PC-9 (cell line): ENCODE measurements around the gene PRLR. TPM values are rescaled to one million over a fixed set of nuclear protein-coding genes. Genes with fewer than 3 reads are reported as not detected.

Experiments used
- BruUV-seq: library from RNA; stranded (reverse); fragments of 400-500 nt; replicated peaks from 2 replicates; lab custom pipeline; 2021; lab: Mats Ljungman, UMichigan
- CTCF ChIA-PET: fragments of 300-600 bp; sonication (Branson Sonifier 250); formaldehyde crosslinking; loops from one replicate; lab custom pipeline; 2022; ENCODE audit warnings: antibody characterized with exemption; lab: Charles Lee
- POLR2A ChIA-PET: fragments of 300-600 bp; sonication (Branson Sonifier 250); formaldehyde crosslinking; loops from one replicate; lab custom pipeline; 2022; ENCODE audit warnings: antibody characterized with exemption; ENCODE audit not compliant: unreplicated experiment; lab: Charles Lee
- DNase-seq, 2 experiments: peaks; one replicate each; pipeline versions ENCODE4 v3.0.0 to v3.0.0-alpha.2; 2015 to 2022; ENCODE audit warnings: mixed read lengths in 1 of 2
- H2AFZ ChIP-seq: fragments of 200-600 bp; sonication (generic); 2 replicates; pipeline ENCODE4 v1.8.1; 2017; ENCODE audit warnings: antibody characterized with exemption
- H3F3A ChIP-seq: fragments of 200-600 bp; sonication (generic); 2 replicates; pipeline ENCODE4 v1.8.1; 2017; ENCODE audit warnings: antibody characterized with exemption, mild to moderate bottlenecking, low read depth; ENCODE audit not compliant: insufficient read depth
- H3K27ac ChIP-seq: fragments of 200-600 bp; sonication (generic); 2 replicates; pipeline ENCODE4 v1.6.1; 2016; ENCODE audit warnings: mixed run types
- H3K27me3 ChIP-seq: fragments of 200-600 bp; sonication (generic); 2 replicates; pipeline ENCODE4 v1.6.1; 2016; ENCODE audit warnings: low read depth, mixed run types; ENCODE audit not compliant: insufficient read depth
- H3K36me3 ChIP-seq: fragments of 200-600 bp; sonication (generic); 2 replicates; pipeline ENCODE4 v1.6.1; 2016; ENCODE audit warnings: low read depth, mixed run types
- H3K4me1 ChIP-seq: fragments of 200-600 bp; sonication (generic); replicated peaks from 2 replicates; pipeline ENCODE4 v1.6.1; 2016; ENCODE audit warnings: mixed run types; ENCODE audit not compliant: insufficient read depth
- H3K4me2 ChIP-seq: fragments of 200-600 bp; sonication (generic); 2 replicates; pipeline ENCODE4 v1.6.1; 2017; ENCODE audit warnings: mixed run types
- H3K4me3 ChIP-seq: fragments of 200-600 bp; sonication (generic); 2 replicates; pipeline ENCODE4 v1.6.1; 2016; ENCODE audit warnings: mixed run types
- H3K79me2 ChIP-seq: fragments of 200-600 bp; sonication (generic); 2 replicates; pipeline ENCODE4 v1.6.1; 2017; ENCODE audit warnings: low read depth, mixed run types
- H3K9me2 ChIP-seq: fragments of 200-600 bp; sonication (generic); 2 replicates; pipeline ENCODE4 v1.8.1; 2017; ENCODE audit warnings: mild to moderate bottlenecking; ENCODE audit not compliant: insufficient read depth
- H3K9me3 ChIP-seq: fragments of 200-600 bp; sonication (generic); 2 replicates; pipeline ENCODE4 v1.8.1; 2016; ENCODE audit warnings: low read depth; ENCODE audit not compliant: insufficient read depth
- H4K20me1 ChIP-seq: fragments of 200-600 bp; sonication (generic); 2 replicates; pipeline ENCODE4 v1.8.1; 2017; ENCODE audit not compliant: insufficient read depth
- EZH2 ChIP-seq: fragments of 200-600 bp; sonication (generic); IDR thresholded peaks from 2 replicates; pipeline ENCODE4 v1.8.0; 2017; ENCODE audit warnings: antibody characterized with exemption, low read depth
- intact Hi-C: fragments of 100-400 bp; cut with micrococcal nuclease; formaldehyde crosslinking; loops from one replicate; pipeline ENCODE4 v1.10.0; 2022; ENCODE audit not compliant: unreplicated experiment
- total RNA-seq: library from RNA; stranded (reverse); gene quantifications from 2 replicates; pipeline ENCODE4 v1.2.3, GENCODE V29; 2021
- TF ChIP-seq, protein P1 (sequence below): fragments of 200-600 bp; sonication (generic); conservative IDR thresholded peaks from 2 replicates; pipeline ENCODE4 v1.6.1; 2017; ENCODE audit warnings: mixed run types, antibody characterized with exemption, mild to moderate bottlenecking, moderate library complexity

Gene PRLR
- total RNA-seq, 1 experiment from 2014 or later, result not detected

DNA sequence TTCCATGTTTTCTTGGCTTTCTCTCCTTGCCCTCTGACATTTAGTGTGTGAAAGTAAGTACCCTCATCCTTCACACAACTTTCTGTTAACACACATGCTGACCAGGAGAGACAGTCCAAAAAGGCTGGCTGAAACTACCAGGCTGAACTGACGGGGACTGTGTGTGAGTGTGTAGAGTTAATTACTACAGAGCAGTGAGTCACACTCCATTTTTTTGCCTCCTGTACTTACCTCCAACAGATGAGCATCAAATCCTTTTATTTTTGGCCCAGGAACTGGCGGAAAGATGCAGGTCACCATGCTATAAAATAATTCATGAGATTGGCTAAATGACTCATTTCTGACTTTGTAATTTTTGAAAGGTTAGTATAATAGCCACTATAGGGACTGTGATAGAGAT lies 162.3 kb downstream of the PRLR start:
- ChIA-PET POLR2A (no interaction called here), CTCF (no interaction called here)
- Histone ChIP-seq H3K79me2 (no peaks in the 10 kb centered on the region), H3K27ac (no peak overlapping the region), H4K20me1 (no peaks in the 10 kb centered on the region), H3K4me1 (no peaks in the 10 kb centered on the region), H2AFZ (no peak overlapping the region), H3F3A (no peaks in the 10 kb centered on the region), H3K9me2 (no peaks in the 10 kb centered on the region), H3K4me3 (no peak overlapping the region), H3K4me2 (no peak overlapping the region), H3K9me3 (no peaks in the 10 kb centered on the region), H3K27me3 (peaks cover 69% of the 10 kb centered on the region), H3K36me3 (no peaks in the 10 kb centered on the region)
- DNase-seq, result no peak
- BruUV-seq, result no TSS peak
- intact Hi-C loops, result no loop called here
- no peak for TF ChIP-seq EZH2
- TF ChIP-seq, protein P1, sequence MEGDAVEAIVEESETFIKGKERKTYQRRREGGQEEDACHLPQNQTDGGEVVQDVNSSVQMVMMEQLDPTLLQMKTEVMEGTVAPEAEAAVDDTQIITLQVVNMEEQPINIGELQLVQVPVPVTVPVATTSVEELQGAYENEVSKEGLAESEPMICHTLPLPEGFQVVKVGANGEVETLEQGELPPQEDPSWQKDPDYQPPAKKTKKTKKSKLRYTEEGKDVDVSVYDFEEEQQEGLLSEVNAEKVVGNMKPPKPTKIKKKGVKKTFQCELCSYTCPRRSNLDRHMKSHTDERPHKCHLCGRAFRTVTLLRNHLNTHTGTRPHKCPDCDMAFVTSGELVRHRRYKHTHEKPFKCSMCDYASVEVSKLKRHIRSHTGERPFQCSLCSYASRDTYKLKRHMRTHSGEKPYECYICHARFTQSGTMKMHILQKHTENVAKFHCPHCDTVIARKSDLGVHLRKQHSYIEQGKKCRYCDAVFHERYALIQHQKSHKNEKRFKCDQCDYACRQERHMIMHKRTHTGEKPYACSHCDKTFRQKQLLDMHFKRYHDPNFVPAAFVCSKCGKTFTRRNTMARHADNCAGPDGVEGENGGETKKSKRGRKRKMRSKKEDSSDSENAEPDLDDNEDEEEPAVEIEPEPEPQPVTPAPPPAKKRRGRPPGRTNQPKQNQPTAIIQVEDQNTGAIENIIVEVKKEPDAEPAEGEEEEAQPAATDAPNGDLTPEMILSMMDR, result no peak

- Histone ChIP-seq H3K79me2 (no peaks in the 10 kb centered on the region), H3K9me3 (no peaks in the 10 kb centered on the region), H3K4me3 (no peak overlapping the region), H3K27me3 (peaks cover 68% of the 10 kb centered on the region), H4K20me1 (no peaks in the 10 kb centered on the region), H3K27ac (no peak overlapping the region), H3K4me1 (no peaks in the 10 kb centered on the region), H3F3A (no peaks in the 10 kb centered on the region), H3K9me2 (no peaks in the 10 kb centered on the region), H3K4me2 (no peak overlapping the region), H2AFZ (no peak overlapping the region), H3K36me3 (no peaks in the 10 kb centered on the region)
- POLR2A ChIA-PET, result no interaction called here
- TF ChIP-seq EZH2, result no peak
- TF ChIP-seq, protein P1, result no peak
- BruUV-seq, result no TSS peak
- intact Hi-C loops, result no loop called here
- DNase-seq, result no peak
- CTCF ChIA-PET, result no interaction called here
Measured at GRCh38 chr5:35066260-35066795, 164.0 kb downstream of the PRLR start.

GRCh38 chr5:35063414-35063813 lies 166.9 kb downstream of the PRLR start:
- DNase-seq, result no peak
- H4K20me1 ChIP-seq, result no peaks in the 10 kb centered on the region
- ChIA-PET POLR2A (interaction anchor here (0.6 kb wide), 1 partner anchor 521 kb away, joined by 8 read pairs; no protein-coding TSS in a partner anchor), CTCF (no interaction called here)
- H3K4me1 ChIP-seq, result no peaks in the 10 kb centered on the region
- no peak overlapping the region for H2AFZ ChIP-seq
- H3K27ac ChIP-seq, result no peak overlapping the region
- no peaks in the 10 kb centered on the region for H3K79me2 ChIP-seq
- H3K27me3 ChIP-seq, result peaks cover 73% of the 10 kb centered on the region
- no peaks in the 10 kb centered on the region for H3K36me3 ChIP-seq
- H3K9me3 ChIP-seq, result no peaks in the 10 kb centered on the region
- no TSS peak for BruUV-seq
- TF ChIP-seq, protein P1, result no peak
- no peak for TF ChIP-seq EZH2
- no peak overlapping the region for H3K4me3 ChIP-seq
- intact Hi-C loops, result no loop called here
- no peaks in the 10 kb centered on the region for H3F3A ChIP-seq
- H3K9me2 ChIP-seq, result no peaks in the 10 kb centered on the region
- no peak overlapping the region for H3K4me2 ChIP-seq
